Measurements from ENCODE around the gene MTNR1A. TPM values are rescaled to one million over a fixed set of nuclear protein-coding genes. Genes with fewer than 3 reads are reported as not detected.
"Not testable (repeated sequence)": the region's sequence is repeated elsewhere in the genome, so short reads cannot be mapped to it uniquely, and the experiment has no call there.

Gene MTNR1A
- total RNA-seq, 1 experiment from 2014 or later, result not detected

GRCh38 chr4:186570193-186570996 is 15.0 kb upstream of the MTNR1A start:
- DNase-seq (ENCODE audit: low read depth, low spot score), result no peak
- in situ Hi-C loops (cut with HindIII; ENCODE audit: low pct_unique_long_range_greater_than_20kb, low sequenced_read_pairs), result no loop called here

GRCh38 chr4:186569533-186570192 is 14.3 kb upstream of the MTNR1A start:
- in situ Hi-C loops (cut with HindIII; ENCODE audit: low pct_unique_long_range_greater_than_20kb, low sequenced_read_pairs), result no loop called here
- DNase-seq (ENCODE audit: low read depth, low spot score), result no peak

GRCh38 chr4:186566068-186566467 is 10.7 kb upstream of the MTNR1A start:
- DNase-seq (ENCODE audit: low read depth, low spot score), result no peak
- in situ Hi-C loops (cut with HindIII; ENCODE audit: low pct_unique_long_range_greater_than_20kb, low sequenced_read_pairs), result no loop called here

GRCh38 chr4:186563761-186564160 is 8.4 kb upstream of the MTNR1A start:
- DNase-seq (ENCODE audit: low read depth, low spot score), result no peak
- in situ Hi-C loops (cut with HindIII; ENCODE audit: low pct_unique_long_range_greater_than_20kb, low sequenced_read_pairs), result no loop called here

- in situ Hi-C loops (cut with HindIII; ENCODE audit: low pct_unique_long_range_greater_than_20kb, low sequenced_read_pairs), result no loop called here
- no peak for DNase-seq (ENCODE audit: low read depth, low spot score)
Observed at GRCh38 chr4:186561748-186562147, 6.4 kb upstream of the MTNR1A start.

- DNase-seq (ENCODE audit: low read depth, low spot score), result no peak
- in situ Hi-C loops (cut with HindIII; ENCODE audit: low pct_unique_long_range_greater_than_20kb, low sequenced_read_pairs), result no loop called here
Observed at GRCh38 chr4:186560647-186561046, 5.3 kb upstream of the MTNR1A start.

GRCh38 chr4:186557486-186557885 is 2.1 kb upstream of the MTNR1A start:
- DNase-seq (ENCODE audit: low read depth, low spot score), result no peak
- in situ Hi-C loops (cut with HindIII; ENCODE audit: low pct_unique_long_range_greater_than_20kb, low sequenced_read_pairs), result no loop called here

- no peak for DNase-seq (ENCODE audit: low read depth, low spot score)
- in situ Hi-C loops (cut with HindIII; ENCODE audit: low pct_unique_long_range_greater_than_20kb, low sequenced_read_pairs), result no loop called here
Observed at GRCh38 chr4:186557061-186557460, 1.7 kb upstream of the MTNR1A start.

GRCh38 chr4:186554539-186554913 is 841 bp downstream of the MTNR1A start:
- in situ Hi-C loops (cut with HindIII; ENCODE audit: low pct_unique_long_range_greater_than_20kb, low sequenced_read_pairs), result no loop called here

GRCh38 chr4:186553717-186554116 is 1.6 kb downstream of the MTNR1A start:
- DNase-seq (ENCODE audit: low read depth, low spot score), result no peak
- in situ Hi-C loops (cut with HindIII; ENCODE audit: low pct_unique_long_range_greater_than_20kb, low sequenced_read_pairs), result no loop called here

More at GRCh38 chr4:186554539-186554913, 841 bp downstream of the MTNR1A start:
- peak; percentile 23 for DNase-seq (ENCODE audit: low read depth, low spot score)

GRCh38 chr4:186551849-186552248 is 3.5 kb downstream of the MTNR1A start:
- in situ Hi-C loops (cut with HindIII; ENCODE audit: low pct_unique_long_range_greater_than_20kb, low sequenced_read_pairs), result no loop called here
- no peak for DNase-seq (ENCODE audit: low read depth, low spot score)

GRCh38 chr4:186545436-186545835 is 9.9 kb downstream of the MTNR1A start:
- DNase-seq (ENCODE audit: low read depth, low spot score), result no peak
- in situ Hi-C loops (cut with HindIII; ENCODE audit: low pct_unique_long_range_greater_than_20kb, low sequenced_read_pairs), result no loop called here

GRCh38 chr4:186543206-186543605 is 12.2 kb downstream of the MTNR1A start:
- in situ Hi-C loops (cut with HindIII; ENCODE audit: low pct_unique_long_range_greater_than_20kb, low sequenced_read_pairs), result no loop called here
- DNase-seq (ENCODE audit: low read depth, low spot score), result no peak

- in situ Hi-C loops (cut with HindIII; ENCODE audit: low pct_unique_long_range_greater_than_20kb, low sequenced_read_pairs), result no loop called here
- no peak for DNase-seq (ENCODE audit: low read depth, low spot score)
Observed at GRCh38 chr4:186541801-186542200, 13.6 kb downstream of the MTNR1A start.

GRCh38 chr4:186537843-186538521 is 17.4 kb downstream of the MTNR1A start:
- in situ Hi-C loops (cut with HindIII; ENCODE audit: low pct_unique_long_range_greater_than_20kb, low sequenced_read_pairs), result no loop called here

GRCh38 chr4:186536285-186536684 is 19.1 kb downstream of the MTNR1A start:
- DNase-seq (ENCODE audit: low read depth, low spot score), result peak; percentile 43

More at GRCh38 chr4:186537843-186538521, 17.4 kb downstream of the MTNR1A start:
- no peak for DNase-seq (ENCODE audit: low read depth, low spot score)

GRCh38 chr4:186534056-186534455 is 21.3 kb downstream of the MTNR1A start:
- no peak for DNase-seq (ENCODE audit: low read depth, low spot score)
- in situ Hi-C loops (cut with HindIII; ENCODE audit: low pct_unique_long_range_greater_than_20kb, low sequenced_read_pairs), result no loop called here

More at GRCh38 chr4:186536285-186536684, 19.1 kb downstream of the MTNR1A start:
- in situ Hi-C loops (cut with HindIII; ENCODE audit: low pct_unique_long_range_greater_than_20kb, low sequenced_read_pairs), result no loop called here

GRCh38 chr4:186523927-186524326 is 31.4 kb downstream of the MTNR1A start:
- in situ Hi-C loops (cut with HindIII; ENCODE audit: low pct_unique_long_range_greater_than_20kb, low sequenced_read_pairs); DNase-seq (ENCODE audit: low read depth, low spot score): not testable (repeated sequence)

Data from SK-MEL-5 (cell line).